SK-N-MC (cell line): ENCODE data around the gene SEMG2.

Source experiments
- DNase-seq: peaks from one replicate; pipeline ENCODE4 v3.0.0-alpha.2; 2011; ENCODE audit warnings: low read depth, low spot score
- H3K27ac ChIP-seq: fragments of 200-600 bp; sonication (generic); 2 replicates; pipeline ENCODE4 v1.5.1; 2016; ENCODE audit warnings: mixed run types
- H3K36me3 ChIP-seq: fragments of 200-600 bp; sonication (generic); 2 replicates; pipeline ENCODE4 v1.6.1; 2017; ENCODE audit warnings: antibody characterized with exemption, low read length, mixed read lengths; ENCODE audit not compliant: insufficient read depth
- H3K4me3 ChIP-seq: fragments of 200-600 bp; sonication (generic); 2 replicates; pipeline ENCODE4 v1.5.1; 2016
- H3K9ac ChIP-seq: fragments of 200-600 bp; sonication (generic); 2 replicates; pipeline ENCODE4 v1.8.0; 2017; ENCODE audit warnings: mixed run types, mixed read lengths; ENCODE audit not compliant: insufficient read length
- H3K9me3 ChIP-seq: fragments of 200-600 bp; sonication (generic); 2 replicates; pipeline ENCODE4 v1.6.1; 2017; ENCODE audit warnings: low read depth, mild to moderate bottlenecking, antibody characterized with exemption, low read length, moderate library complexity, mixed read lengths
- EZH2 ChIP-seq: fragments of 200-600 bp; sonication (generic); IDR thresholded peaks from one replicate; pipeline ENCODE4 v1.6.1; 2017; ENCODE audit warnings: antibody characterized with exemption
- FOXP2 ChIP-seq: optimal IDR thresholded peaks from 2 replicates; pipeline ENCODE3; 2011; ENCODE audit warnings: mild to moderate bottlenecking, moderate library complexity; ENCODE audit not compliant: insufficient read depth; ENCODE audit errors: extremely low read length, control extremely low read depth
- POLR2AphosphoS5 ChIP-seq: IDR thresholded peaks from 2 replicates; pipeline ENCODE4 v1.6.1; 2012; ENCODE audit warnings: mild to moderate bottlenecking, low read depth, low read length, borderline replicate concordance

Gene SEMG2

DNA sequence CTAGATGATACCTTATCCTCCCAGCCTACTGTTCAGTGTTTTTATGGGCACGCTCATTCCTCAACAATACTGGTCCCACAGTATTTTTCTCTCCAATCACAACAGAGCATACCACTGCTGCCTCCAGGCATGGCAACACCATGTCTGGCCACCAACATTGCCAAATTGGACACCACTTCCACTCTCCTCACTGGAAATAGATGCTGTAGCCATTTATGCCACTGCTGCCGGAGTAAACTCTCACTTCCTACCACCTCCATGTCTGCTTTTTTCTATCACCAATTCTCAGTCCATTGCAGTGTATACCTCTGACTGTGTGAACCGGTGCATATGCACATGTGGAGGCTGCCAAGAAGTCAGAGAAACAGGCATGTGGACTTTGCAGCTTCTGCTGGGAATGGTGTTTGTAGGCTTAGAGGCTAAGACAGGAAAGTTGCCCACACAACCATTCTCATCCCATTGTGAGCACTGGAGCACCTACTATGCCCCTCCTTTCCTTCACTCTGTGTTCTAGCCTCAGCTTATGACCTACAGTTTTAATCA, 32.0 kb upstream of the SEMG2 start:
- no peak for DNase-seq
- Histone ChIP-seq H3K27ac (no peak overlapping the region), H3K9ac (no peak overlapping the region), H3K36me3 (no peaks in the 10 kb centered on the region), H3K9me3 (no peaks in the 10 kb centered on the region), H3K4me3 (no peak overlapping the region)
- TF ChIP-seq FOXP2: no peak
- TF ChIP-seq EZH2: no peak
- TF ChIP-seq POLR2AphosphoS5: no peak

GRCh38 chr20:45189861-45190260, 31.3 kb upstream of the SEMG2 start:
- TF ChIP-seq FOXP2 (no peak), POLR2AphosphoS5 (no peak), EZH2 (no peak)
- DNase-seq: no peak
- no peak overlapping the region for H3K27ac ChIP-seq

GRCh38 chr20:45191926-45192325, 29.2 kb upstream of the SEMG2 start:
- H3K36me3 ChIP-seq: no peaks in the 10 kb centered on the region
- no peaks in the 10 kb centered on the region for H3K9me3 ChIP-seq
- H3K9ac ChIP-seq: no peak overlapping the region
- no peak for TF ChIP-seq POLR2AphosphoS5
- TF ChIP-seq EZH2: no peak
- TF ChIP-seq FOXP2: no peak
- H3K27ac ChIP-seq: no peak overlapping the region
- DNase-seq: no peak
- H3K4me3 ChIP-seq: no peak overlapping the region

More at GRCh38 chr20:45189861-45190260, 31.3 kb upstream of the SEMG2 start:
- H3K9ac ChIP-seq: no peak overlapping the region
- no peaks in the 10 kb centered on the region for H3K36me3 ChIP-seq
- H3K9me3 ChIP-seq: no peaks in the 10 kb centered on the region
- no peak overlapping the region for H3K4me3 ChIP-seq

- no peak for TF ChIP-seq EZH2
- no peak for TF ChIP-seq POLR2AphosphoS5
- no peak for TF ChIP-seq FOXP2
- DNase-seq: no peak
- no peak overlapping the region for H3K4me3 ChIP-seq
- H3K9me3 ChIP-seq: no peaks in the 10 kb centered on the region
- no peak overlapping the region for H3K27ac ChIP-seq
- H3K36me3 ChIP-seq: no peaks in the 10 kb centered on the region
- no peak overlapping the region for H3K9ac ChIP-seq
Observed at GRCh38 chr20:45193331-45193730, 27.8 kb upstream of the SEMG2 start.

GRCh38 chr20:45206725-45207124, 14.4 kb upstream of the SEMG2 start, which contains the start of gene SEMG1:
Gene SEMG1, plus strand, starts transcription at chr20:45207033. Its CDS starts 21 bp downstream, at chr20:45207054.
- no peak within 1 kb of the TSS for H3K4me3 ChIP-seq
- no peaks in the 10 kb centered on the region for H3K9me3 ChIP-seq
- TF ChIP-seq EZH2: no peak
- TF ChIP-seq POLR2AphosphoS5: no peak
- TF ChIP-seq FOXP2: no peak
- no peak within 1 kb of the TSS for H3K9ac ChIP-seq
- no peak for DNase-seq
- no peak within 1 kb of the TSS for H3K27ac ChIP-seq
- no peaks in the 10 kb centered on the region for H3K36me3 ChIP-seq

GRCh38 chr20:45209924-45210323, 11.2 kb upstream of the SEMG2 start:
- Histone ChIP-seq H3K9me3 (no peaks in the 10 kb centered on the region), H3K27ac (no peak overlapping the region), H3K9ac (no peak overlapping the region), H3K36me3 (no peaks in the 10 kb centered on the region), H3K4me3 (no peak overlapping the region)
- no peak for DNase-seq
- no peak for TF ChIP-seq POLR2AphosphoS5
- no peak for TF ChIP-seq FOXP2
- TF ChIP-seq EZH2: no peak

DNA sequence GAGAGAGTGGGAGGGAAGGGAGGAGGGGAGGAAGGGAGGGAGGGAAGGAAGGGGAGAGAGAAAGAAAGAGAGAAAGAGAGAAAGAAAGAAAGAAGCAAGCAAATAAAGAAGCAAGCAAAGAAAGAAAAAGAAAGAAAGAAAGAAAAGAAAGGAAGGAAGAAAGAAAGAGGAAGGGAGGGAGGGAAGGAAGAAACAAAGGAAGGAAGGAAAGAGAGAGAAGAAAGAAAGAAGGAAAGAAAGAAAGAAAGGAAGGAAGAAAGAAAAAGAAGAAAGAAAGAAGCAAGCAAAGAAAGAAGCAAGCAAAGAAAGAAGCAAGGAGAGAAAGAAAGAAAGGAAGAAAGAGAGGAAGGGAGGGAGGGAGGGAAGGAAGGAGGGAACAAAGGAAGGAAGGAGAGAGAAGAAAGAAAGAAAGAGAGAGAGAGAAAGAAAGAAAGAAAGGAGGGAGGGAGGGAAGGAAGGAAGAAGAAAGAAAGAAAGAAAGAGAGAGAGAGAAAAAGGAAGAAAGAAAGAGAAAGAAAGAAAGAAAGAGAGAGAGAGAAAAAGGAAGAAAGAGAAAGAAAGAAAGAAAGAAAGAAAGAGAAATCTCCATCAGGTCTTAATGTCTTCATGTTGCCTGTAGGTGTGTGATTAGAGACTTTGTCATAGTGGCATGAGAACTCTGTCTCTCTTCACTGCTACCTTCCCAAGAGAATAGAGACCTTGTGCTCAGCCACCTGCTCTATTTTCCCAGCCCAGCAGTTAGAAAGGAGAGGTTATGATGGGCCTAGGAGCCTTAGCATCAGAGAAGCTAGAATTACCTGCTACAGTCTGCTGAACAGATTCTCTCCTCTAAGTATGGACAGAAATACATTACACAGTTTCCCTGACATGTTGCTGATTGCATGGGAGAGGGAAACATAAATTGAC, 9.4 kb upstream of the SEMG2 start:
- Histone ChIP-seq H3K36me3 (no peaks in the 10 kb centered on the region), H3K9ac (no peak overlapping the region)
- no peak for DNase-seq

DNA sequence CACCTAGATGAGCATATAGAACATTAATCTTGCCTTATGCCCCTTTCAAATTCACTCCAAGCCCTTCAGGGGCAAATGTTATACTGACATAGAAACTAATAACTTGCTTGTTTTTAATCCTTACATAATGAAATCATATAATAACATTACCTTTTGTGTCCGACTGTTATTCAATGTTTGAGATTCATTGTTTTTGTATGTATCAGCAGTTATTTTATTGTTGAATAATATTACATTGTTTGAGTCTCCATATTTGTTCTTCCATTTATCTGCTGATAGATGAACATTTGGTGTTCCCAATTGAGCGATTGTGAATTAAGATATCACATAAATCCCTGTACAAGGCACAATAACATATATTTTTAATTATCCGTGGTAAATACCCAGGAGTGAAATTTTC, 8.3 kb upstream of the SEMG2 start:
- no peak for DNase-seq
- H3K4me3 ChIP-seq: no peak overlapping the region
- TF ChIP-seq EZH2: no peak
- TF ChIP-seq POLR2AphosphoS5: no peak
- no peak for TF ChIP-seq FOXP2
- no peak overlapping the region for H3K27ac ChIP-seq
- no peaks in the 10 kb centered on the region for H3K36me3 ChIP-seq
- H3K9ac ChIP-seq: no peak overlapping the region
- no peaks in the 10 kb centered on the region for H3K9me3 ChIP-seq

More for the DNA sequence above, 9.4 kb upstream of the SEMG2 start:
- H3K9me3 ChIP-seq: no peaks in the 10 kb centered on the region
- TF ChIP-seq POLR2AphosphoS5 (no peak), EZH2 (no peak), FOXP2 (no peak)
- H3K27ac ChIP-seq: no peak overlapping the region
- H3K4me3 ChIP-seq: no peak overlapping the region
